ENCODE data around the gene DEFB113.
"Not testable (repeated sequence)": the region's sequence is repeated elsewhere in the genome, so short reads cannot be mapped to it uniquely, and the experiment has no call there.

DEFB113 gene, protein sequence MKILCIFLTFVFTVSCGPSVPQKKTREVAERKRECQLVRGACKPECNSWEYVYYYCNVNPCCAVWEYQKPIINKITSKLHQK

GRCh38 chr6:49969605-49970004, at the start of gene DEFB113:
DEFB113 (minus strand) TSS chr6:49969625; CDS start chr6:49969625, 0 bp downstream.
- no peak for DNase-seq

DNA sequence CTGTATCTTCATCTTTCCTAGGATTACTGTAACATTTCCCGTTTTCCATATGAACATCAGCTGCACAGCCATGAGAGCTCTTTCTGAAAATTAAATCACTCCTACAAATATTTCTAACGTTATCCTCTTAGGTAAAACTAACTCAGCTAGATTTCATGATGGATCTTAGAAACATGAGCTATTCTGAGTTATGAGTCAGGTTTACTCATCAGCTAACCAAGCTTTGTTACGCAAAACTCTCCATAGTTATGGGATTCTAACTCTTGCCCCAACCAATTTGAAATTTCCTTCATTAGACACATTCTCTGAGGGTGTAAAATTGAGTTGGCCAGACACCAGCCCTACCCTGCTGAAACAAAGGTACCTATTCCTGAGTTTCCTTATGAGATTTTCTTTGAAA, 38.4 kb upstream of the DEFB113 start:
- no peak for DNase-seq

GRCh38 chr6:50003139-50003538, 33.7 kb upstream of the DEFB113 start:
- no peak for DNase-seq

DNA sequence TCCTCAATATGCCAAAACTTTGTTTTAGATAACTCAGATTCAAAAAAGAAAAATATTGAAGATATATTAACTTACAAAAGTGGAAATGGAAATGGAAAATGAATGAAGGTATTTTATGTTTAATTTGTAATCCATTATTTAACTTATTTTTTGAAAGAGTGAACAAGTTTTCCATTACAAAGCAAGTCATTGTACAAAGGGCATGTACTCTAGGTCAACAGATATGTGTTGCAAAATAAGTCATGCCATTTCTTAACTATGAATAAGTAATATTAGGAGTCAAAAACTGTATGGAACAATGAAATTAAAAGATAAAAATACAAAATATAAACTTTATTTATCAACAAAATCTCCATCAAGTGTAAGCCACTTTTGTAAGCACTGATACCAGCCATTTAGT, 25.9 kb upstream of the DEFB113 start:
- DNase-seq: no peak

DNA sequence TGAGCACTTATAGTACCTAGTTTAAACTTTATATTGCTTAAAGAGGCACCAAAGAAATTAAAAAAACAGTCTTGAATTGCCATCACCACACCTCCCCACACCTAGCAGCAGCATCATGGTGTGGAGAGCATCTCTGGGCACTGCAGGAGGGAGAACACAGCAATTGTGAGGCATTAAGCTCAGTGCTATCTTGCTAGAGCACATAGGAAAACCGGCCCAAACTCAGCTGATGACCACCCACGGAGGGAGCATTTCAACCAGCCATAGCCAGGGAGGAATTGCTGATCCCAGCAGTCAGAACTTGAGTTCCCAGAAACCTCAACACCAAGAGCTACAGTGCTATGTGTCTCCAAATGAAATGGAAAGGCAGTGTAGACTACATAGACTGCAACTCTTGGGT, 19.5 kb upstream of the DEFB113 start:
- DNase-seq: no peak

DNA sequence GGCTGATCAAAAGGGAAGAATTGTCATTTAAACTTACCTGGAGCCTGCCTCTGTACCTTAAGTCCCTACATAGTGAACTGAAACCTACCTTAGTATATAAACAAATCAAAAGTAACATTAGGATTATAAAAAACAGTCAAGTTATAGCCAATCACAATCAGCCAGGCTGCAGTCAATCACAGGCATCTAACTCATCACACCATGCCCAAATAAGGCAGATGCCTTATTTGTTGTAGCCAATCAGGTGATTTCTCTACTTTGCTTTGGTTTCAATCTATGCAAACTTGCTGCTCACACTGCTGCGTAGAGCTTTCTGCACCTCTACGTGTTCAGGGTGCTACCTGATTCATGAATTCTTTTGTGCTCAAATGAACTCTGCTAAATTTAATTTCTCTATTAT, 18.3 kb upstream of the DEFB113 start:
- no peak for DNase-seq

- no peak for DNase-seq
Measured at GRCh38 chr6:49986551-49986950, 17.1 kb upstream of the DEFB113 start.

GRCh38 chr6:49982046-49982445, 12.6 kb upstream of the DEFB113 start:
- no peak for DNase-seq

GRCh38 chr6:49980898-49981297, 11.5 kb upstream of the DEFB113 start:
- DNase-seq: no peak

DNA sequence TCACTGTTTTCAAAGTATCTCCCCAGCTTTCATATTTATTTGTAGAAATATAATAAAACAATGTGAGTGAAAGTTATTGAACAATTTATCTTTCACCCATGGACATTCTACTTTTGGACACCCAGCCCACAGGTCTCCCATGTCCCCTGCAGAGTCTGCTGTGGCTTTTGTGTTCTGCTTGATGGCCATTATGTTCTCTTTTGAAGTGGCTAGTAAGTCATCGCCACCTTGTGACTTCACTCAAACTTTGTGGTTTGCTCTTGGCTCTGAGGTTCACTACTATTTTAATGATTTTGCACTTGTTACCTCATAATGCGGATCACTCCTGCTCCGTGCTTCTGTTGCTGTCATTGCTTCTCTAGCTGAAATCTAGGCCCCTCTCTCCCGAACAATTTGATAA, 10.2 kb upstream of the DEFB113 start:
- DNase-seq: no peak

DNA sequence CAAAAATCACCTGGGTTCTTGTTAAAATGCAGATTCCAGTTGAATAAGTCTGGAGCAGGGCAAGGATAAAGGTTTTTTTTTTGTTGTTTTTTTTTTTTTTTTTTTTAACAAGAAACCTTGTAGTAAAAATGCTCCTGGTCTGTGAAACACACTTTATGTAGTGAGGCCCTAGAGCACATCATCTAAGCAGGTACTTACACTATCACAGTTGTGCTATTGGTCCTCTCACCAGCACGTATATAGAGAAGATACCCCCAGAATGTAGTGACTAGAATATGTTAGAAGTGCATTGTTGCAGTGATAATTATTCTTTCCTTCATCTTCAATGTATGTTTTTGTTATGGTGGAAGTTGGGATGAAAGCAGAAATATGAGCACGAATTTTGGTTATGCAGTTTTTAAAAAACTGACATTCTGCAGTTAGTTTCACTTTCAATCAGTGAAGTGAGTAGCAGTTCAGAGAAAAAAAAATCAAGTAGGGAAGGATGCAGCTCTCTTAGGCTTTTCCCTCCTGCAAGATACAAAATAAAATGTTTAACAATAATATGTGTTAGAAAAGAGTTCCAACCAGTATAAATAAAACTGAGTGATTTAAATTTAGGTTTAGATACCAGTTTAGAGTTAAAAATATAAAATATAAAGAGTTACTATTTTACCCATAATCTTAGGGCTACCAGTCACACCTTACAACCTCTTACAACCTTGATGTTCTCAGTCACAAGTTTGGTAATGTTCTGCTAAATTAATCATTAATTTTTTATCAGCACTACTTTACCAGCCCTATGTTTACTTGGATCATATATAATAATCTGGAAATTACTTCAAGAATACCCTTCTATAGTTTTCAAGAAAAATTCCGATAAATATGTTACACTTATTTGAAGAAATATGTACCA, 9.2 kb upstream of the DEFB113 start:
- no peak for DNase-seq

DNA sequence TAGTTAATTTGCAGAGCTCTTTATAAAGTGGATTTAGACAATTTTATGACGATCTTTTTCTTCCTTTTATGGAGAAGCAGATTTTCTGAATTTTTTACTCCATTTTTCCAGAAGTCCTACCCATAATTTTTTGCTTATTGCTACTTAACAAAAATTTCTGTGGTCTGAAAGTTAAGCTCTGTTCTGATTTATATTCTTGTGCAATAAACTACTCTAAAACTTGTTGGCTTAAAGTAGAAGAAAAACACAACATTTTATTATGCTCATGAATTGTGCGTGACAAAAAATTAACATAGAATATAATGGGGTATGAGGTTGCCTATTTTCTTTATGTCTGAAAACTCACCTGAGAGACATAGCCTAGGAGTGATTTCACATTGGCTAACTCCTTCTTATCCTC, 2.6 kb downstream of the DEFB113 start:
- no peak for DNase-seq

DNA sequence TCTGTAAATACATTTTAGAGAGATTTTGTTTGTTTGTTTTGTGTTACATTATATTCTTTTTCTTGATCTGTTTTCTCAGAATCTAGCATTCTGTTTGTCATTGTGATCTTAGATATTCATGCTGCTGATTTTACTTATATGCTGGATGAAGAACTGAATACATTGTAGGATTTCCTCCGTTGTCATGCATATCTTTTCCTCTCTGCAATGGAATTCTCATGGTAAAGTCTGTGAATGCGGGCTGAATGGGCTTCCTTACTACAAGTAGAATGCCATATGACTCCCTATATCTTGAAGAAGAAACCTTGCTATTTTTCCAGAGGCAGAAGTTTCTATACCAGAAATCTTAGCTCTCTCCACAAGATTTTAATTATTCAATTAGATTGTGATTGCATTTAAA, 3.1 kb downstream of the DEFB113 start:
- DNase-seq: no peak

- DNase-seq: no peak
Measured at GRCh38 chr6:49964064-49964463, 5.4 kb downstream of the DEFB113 start, which contains the start of gene DEFB114. DEFB114 (minus strand) TSS chr6:49964164; CDS start chr6:49964105, 59 bp downstream.

- DNase-seq: no peak
Measured at GRCh38 chr6:49958180-49958579, 11.2 kb downstream of the DEFB113 start.

- DNase-seq: no peak
Measured at GRCh38 chr6:49955847-49956246, 13.6 kb downstream of the DEFB113 start.

- no peak for DNase-seq
Measured at GRCh38 chr6:49951926-49952325, 17.5 kb downstream of the DEFB113 start.

DNA sequence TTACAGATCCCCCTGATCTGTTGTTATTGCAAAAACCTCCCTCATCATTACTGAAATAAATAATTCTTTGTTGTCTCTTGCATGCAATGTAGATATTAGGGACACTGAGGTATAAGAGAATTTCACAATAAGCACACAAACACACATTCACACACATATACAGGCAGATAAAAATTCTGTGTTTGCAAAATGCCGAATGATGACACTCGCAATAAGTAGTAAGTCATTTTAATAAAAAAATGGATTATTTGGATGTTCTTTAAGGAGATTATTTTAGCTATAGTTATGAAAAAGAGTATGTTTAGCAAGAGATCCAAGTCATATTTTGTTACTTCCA, 19.0 kb downstream of the DEFB113 start:
- DNase-seq: no peak

DNA sequence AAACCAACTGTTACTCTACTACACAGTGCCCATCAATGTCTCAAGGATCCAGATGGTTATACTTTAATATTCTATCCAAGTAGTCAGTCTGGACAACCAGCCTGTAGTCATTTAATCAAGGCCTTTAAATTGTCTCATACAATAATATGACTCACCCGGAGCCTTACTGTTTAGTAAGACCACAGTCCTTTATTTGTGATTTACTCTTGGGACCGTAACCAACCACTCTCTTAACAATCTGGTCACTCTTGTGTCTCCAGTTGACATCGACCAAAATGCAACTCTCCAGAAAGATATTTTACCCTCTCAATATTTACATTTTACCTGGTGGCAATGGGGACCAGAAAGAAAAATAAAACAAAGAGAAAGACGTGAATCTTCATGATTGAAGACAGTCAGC, 20.4 kb downstream of the DEFB113 start:
- no peak for DNase-seq

DNA sequence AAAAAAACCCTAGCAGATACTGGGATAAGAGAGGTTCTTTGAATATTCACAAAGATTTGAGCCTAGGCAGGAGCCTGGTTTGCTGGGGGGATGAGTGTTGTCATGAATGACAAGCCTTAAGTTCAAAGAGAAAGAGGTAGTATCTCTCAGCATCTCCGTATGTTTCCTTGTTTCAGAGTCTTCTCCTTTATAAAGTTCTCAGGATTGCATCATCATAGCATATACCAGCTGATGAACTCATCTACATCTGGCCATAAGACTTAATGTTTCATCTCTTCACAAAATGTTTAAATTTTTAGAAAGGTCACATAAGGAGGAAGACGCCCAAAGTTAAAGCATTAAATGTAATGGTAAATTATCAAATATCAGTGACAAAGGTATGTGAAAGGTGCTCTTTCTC, 22.6 kb downstream of the DEFB113 start:
- no peak for DNase-seq

GRCh38 chr6:49944068-49944467, 25.4 kb downstream of the DEFB113 start:
- DNase-seq: not testable (repeated sequence)

- DNase-seq: no peak
Measured at GRCh38 chr6:49939993-49940498, 29.4 kb downstream of the DEFB113 start.

- no peak for DNase-seq
Measured at GRCh38 chr6:49937811-49938210, 31.6 kb downstream of the DEFB113 start.

GRCh38 chr6:49937017-49937416, 32.4 kb downstream of the DEFB113 start:
- DNase-seq: no peak

GRCh38 chr6:49935387-49935786, 34.0 kb downstream of the DEFB113 start:
- no peak for DNase-seq
